IPS DF 4.7 (cell line): ENCODE measurements around the gene VPS72.
"Not testable (repeated sequence)": the region's sequence is repeated elsewhere in the genome, so short reads cannot be mapped to it uniquely, and the experiment has no call there.

ENCODE experiments used
- DNase-seq: peaks from one replicate; pipeline ENCODE4 v3.0.0-alpha.2; 2013; ENCODE audit warnings: low spot score; ENCODE audit errors: extremely low read depth

The VPS72 gene

GRCh38 chr1:151189637-151190445 lies at the start of gene VPS72:
VPS72 (minus strand) TSS chr1:151190197; CDS start chr1:151190121, 76 bp downstream.
- no peak for DNase-seq

GRCh38 chr1:151238467-151238739 lies 48.4 kb upstream of the VPS72 start:
- DNase-seq: no peak

GRCh38 chr1:151237678-151238466 lies 47.9 kb upstream of the VPS72 start:
- DNase-seq: no peak

GRCh38 chr1:151235235-151235634 lies 45.2 kb upstream of the VPS72 start:
- DNase-seq: no peak

- DNase-seq: no peak
Observed at GRCh38 chr1:151222130-151222529, 32.1 kb upstream of the VPS72 start.

GRCh38 chr1:151221616-151222015 lies 31.6 kb upstream of the VPS72 start:
- no peak for DNase-seq

- DNase-seq: no peak
Observed at GRCh38 chr1:151213560-151213959, 23.6 kb upstream of the VPS72 start.

- no peak for DNase-seq
Observed at GRCh38 chr1:151211972-151212705, 22.1 kb upstream of the VPS72 start.

- DNase-seq: no peak
Observed at GRCh38 chr1:151210830-151211229, 20.8 kb upstream of the VPS72 start.

- not testable (repeated sequence) for DNase-seq
Observed at GRCh38 chr1:151205381-151205965, 15.5 kb upstream of the VPS72 start.

- DNase-seq: no peak
Observed at GRCh38 chr1:151199873-151200581, 10.0 kb upstream of the VPS72 start.

GRCh38 chr1:151198254-151199127 lies 8.5 kb upstream of the VPS72 start, which contains the start of gene PIP5K1A:
PIP5K1A (plus strand) TSS chr1:151198552; CDS start chr1:151198997, 445 bp downstream.
- DNase-seq: peak; percentile 86

- DNase-seq: no peak
Observed at GRCh38 chr1:151197863-151198253, 7.9 kb upstream of the VPS72 start.

- DNase-seq: no peak
Observed at GRCh38 chr1:151196292-151196800, 6.3 kb upstream of the VPS72 start.

GRCh38 chr1:151194894-151195594 lies 5.0 kb upstream of the VPS72 start:
- DNase-seq: not testable (repeated sequence)

- no peak for DNase-seq
Observed at GRCh38 chr1:151193856-151194255, 3.9 kb upstream of the VPS72 start.

- no peak for DNase-seq
Observed at GRCh38 chr1:151193304-151193703, 3.3 kb upstream of the VPS72 start.

GRCh38 chr1:151192047-151192446 lies 2.0 kb upstream of the VPS72 start:
- DNase-seq: no peak

GRCh38 chr1:151188667-151189066 lies 1.3 kb downstream of the VPS72 start:
- DNase-seq: not testable (repeated sequence)
